22Rv1 (cell line): ENCODE measurements around the gene TAC3.
"Not testable (repeated sequence)": the region's sequence is repeated elsewhere in the genome, so short reads cannot be mapped to it uniquely, and the experiment has no call there.

ENCODE experiments used
- H3K27ac ChIP-seq: fragments of 450-650 bp; 2 replicates; pipeline ENCODE4 v1.5.1; 2017
- CTCF ChIP-seq: fragments of 450-650 bp; IDR thresholded peaks from 2 replicates; pipeline ENCODE4 v1.5.1; 2017; ENCODE audit warnings: mild to moderate bottlenecking
- ZFX ChIP-seq: fragments of 450-650 bp; IDR thresholded peaks from 2 replicates; pipeline ENCODE4 v1.6.1; 2017; ENCODE audit warnings: antibody characterized with exemption, borderline replicate concordance

TAC3 gene

DNA sequence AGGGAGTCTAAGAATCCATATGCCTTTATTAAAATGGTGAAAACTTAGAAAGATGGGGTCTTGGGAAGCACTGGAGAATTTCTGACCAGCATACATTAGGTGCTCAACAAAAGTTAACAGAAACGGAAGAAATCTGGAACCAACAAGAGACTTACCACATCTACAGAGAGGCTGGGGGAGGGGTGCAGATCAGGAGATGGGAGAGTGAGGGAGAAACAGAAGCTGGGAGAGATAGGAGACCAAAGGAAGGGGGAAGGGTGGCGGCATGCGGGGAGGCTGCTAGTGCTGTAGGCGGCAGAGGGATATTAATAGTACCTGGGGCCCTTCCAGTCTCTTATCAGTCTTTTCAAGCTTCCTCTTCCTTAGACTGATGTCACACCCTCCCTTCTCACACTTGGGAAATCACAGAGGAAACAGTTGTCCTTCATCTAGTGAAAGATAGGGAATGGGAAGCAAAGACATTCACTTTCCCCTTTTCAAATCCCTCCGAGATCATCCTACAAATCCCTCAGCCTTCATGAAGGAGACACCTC, 28.1 kb downstream of the TAC3 start:
- TF ChIP-seq CTCF (no peak), ZFX (no peak)
- no peak overlapping the region for H3K27ac ChIP-seq

- peak; percentile 100 for TF ChIP-seq CTCF
- no peak for TF ChIP-seq ZFX
- H3K27ac ChIP-seq, result no peak overlapping the region
Observed at GRCh38 chr12:56987551-56988053, 28.7 kb downstream of the TAC3 start.

- no peak for TF ChIP-seq CTCF
- no peak for TF ChIP-seq ZFX
- H3K27ac ChIP-seq, result no peak overlapping the region
Observed at GRCh38 chr12:56987011-56987410, 29.3 kb downstream of the TAC3 start.

GRCh38 chr12:56985714-56986113, 30.6 kb downstream of the TAC3 start:
- not testable (repeated sequence) for H3K27ac ChIP-seq

GRCh38 chr12:56983386-56983785, 32.9 kb downstream of the TAC3 start:
- H3K27ac ChIP-seq, result no peak overlapping the region
- TF ChIP-seq ZFX, result no peak

GRCh38 chr12:56982578-56983236, 33.6 kb downstream of the TAC3 start:
- H3K27ac ChIP-seq, result not testable (repeated sequence)

DNA sequence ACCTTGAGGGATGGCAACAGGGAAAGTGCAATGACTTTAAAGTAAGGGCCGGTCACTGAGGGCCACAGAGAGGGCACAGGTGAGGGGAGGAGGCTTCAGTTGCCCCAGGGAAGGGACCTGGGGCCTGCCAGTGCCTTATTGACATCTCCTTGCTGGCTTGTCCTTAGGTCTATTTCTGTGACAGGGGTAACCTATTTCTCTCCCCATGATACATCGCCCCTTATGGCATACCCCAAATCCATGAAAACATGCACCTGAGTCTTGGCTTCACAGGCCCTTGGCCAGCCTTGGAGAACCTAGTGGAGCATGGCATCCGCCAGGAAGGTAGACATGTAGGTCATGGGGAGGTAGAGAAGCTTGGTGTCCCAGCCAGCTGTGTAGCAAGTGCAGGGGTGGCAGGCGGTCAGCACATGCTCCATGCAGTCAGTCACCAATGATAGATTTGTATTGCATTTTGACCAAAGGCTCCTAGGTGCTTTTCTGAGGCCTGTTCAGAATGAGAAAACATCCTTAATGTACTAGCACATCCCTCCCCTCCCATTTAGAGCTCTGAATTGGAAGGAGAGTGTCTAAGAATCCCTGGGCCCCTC, 35.3 kb downstream of the TAC3 start:
- H3K27ac ChIP-seq, result no peak overlapping the region
- TF ChIP-seq ZFX, result no peak
- TF ChIP-seq CTCF, result no peak

DNA sequence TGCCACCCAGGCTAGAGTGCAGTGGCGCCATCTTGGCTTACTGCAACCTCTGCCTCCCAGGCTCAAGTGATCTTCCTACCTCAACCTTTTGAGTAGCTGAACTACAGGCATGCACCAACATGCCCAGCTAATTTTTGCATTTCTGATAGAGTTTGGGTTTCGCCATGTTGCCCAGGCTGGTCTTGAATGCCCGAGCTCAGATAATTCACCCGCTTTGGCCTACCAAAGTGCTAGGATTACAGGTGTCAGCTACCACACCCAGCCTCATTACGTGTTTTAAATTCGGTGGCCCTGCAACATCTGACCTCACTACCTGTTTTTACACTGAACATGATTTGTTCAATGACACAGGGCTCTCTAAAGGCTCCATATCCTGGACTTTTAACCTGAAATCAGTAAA, 36.1 kb downstream of the TAC3 start:
- TF ChIP-seq ZFX, result no peak
- no peak for TF ChIP-seq CTCF
- H3K27ac ChIP-seq, result no peak overlapping the region

DNA sequence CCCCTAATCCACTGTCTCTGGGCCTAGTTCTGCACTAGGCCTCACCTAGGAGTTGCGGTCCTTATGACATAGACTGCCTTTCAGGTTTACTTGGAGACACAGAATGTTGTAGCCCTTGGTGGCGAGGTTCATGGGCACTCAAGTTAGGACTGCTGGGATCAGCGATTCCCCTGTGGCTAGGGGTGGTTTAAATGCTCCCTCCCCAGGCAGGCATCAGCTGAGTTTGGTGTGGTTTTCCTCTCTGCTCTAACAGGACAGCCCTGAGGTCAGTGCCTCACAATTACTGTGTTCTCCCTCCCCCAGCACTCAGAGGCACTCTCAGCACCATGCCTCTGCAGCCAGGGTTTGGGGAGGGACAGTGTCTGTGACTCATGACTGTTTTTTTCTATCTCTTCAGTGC, 36.7 kb downstream of the TAC3 start:
- TF ChIP-seq ZFX, result no peak
- TF ChIP-seq CTCF, result no peak
- H3K27ac ChIP-seq, result no peak overlapping the region
